ENCODE results near the gene PHACTR1. TPM values are rescaled to one million over a fixed set of nuclear protein-coding genes. Genes with fewer than 3 reads are reported as not detected.

PHACTR1 gene
- total RNA-seq, 1 experiment from 2014 or later: not detected

DNA sequence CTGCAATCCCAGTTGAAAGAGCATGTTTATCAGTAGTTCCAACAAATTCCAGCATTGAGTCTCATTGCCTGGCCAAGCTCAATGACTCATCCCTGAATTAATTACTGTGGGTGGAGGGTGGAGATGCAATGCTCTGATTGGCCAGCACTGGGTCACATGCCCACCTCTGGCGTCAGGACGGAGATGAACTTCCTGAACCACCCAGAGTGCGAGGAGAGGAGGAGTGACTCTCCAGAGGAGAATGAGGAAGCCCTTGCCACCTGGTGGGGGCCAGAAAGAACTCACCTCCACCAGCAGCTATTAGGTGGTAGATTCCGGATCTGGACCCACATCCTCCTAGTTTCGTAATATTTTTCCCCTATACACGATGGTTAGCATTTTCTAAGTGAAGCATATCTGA, 327.8 kb downstream of the PHACTR1 start:
- ATAC-seq (no peak), DNase-seq (no peak)
- H3K36me3 ChIP-seq (ENCODE audit: low read depth, low read length): no peaks in the 10 kb centered on the region
- BruUV-seq (replicated peaks): no TSS peak
- H3K9me3 ChIP-seq (ENCODE audit: low read length): no peaks in the 10 kb centered on the region
- CTCF ChIA-PET: no interaction called here
- no peak overlapping the region for H3K9ac ChIP-seq (ENCODE audit: low read length)
- no peaks in the 10 kb centered on the region for H3F3A ChIP-seq (ENCODE audit: low read length, unreplicated experiment)
- H3K4me2 ChIP-seq (ENCODE audit: low read length): no peak overlapping the region
- no peaks in the 10 kb centered on the region for H4K20me1 ChIP-seq (ENCODE audit: low read length)
- TF ChIP-seq EZH2phosphoT487 (IDR thresholded peaks at IDR 0.05; ENCODE audit: borderline replicate concordance, low read length) (no peak), EZH2 (IDR thresholded peaks at IDR 0.05; ENCODE audit: low read length, unreplicated experiment) (no peak)
- TF ChIP-seq, protein P1, sequence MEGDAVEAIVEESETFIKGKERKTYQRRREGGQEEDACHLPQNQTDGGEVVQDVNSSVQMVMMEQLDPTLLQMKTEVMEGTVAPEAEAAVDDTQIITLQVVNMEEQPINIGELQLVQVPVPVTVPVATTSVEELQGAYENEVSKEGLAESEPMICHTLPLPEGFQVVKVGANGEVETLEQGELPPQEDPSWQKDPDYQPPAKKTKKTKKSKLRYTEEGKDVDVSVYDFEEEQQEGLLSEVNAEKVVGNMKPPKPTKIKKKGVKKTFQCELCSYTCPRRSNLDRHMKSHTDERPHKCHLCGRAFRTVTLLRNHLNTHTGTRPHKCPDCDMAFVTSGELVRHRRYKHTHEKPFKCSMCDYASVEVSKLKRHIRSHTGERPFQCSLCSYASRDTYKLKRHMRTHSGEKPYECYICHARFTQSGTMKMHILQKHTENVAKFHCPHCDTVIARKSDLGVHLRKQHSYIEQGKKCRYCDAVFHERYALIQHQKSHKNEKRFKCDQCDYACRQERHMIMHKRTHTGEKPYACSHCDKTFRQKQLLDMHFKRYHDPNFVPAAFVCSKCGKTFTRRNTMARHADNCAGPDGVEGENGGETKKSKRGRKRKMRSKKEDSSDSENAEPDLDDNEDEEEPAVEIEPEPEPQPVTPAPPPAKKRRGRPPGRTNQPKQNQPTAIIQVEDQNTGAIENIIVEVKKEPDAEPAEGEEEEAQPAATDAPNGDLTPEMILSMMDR (conservative IDR thresholded peaks at IDR 0.05; ENCODE audit: low read depth, low read length): no peak
- no peaks in the 10 kb centered on the region for H3K4me1 ChIP-seq (ENCODE audit: insufficient read depth, low read length)
- no peak overlapping the region for H3K4me3 ChIP-seq (ENCODE audit: low read length)
- POLR2A ChIA-PET (ENCODE audit: unreplicated experiment): no interaction called here
- intact Hi-C loops (cut with micrococcal nuclease): no loop called here
- no peaks in the 10 kb centered on the region for H3K9me2 ChIP-seq (replicated peaks; ENCODE audit: low read length)
- peaks cover 25% of the 10 kb centered on the region for H3K27me3 ChIP-seq (ENCODE audit: low read length)
- H2AFZ ChIP-seq (ENCODE audit: low read length): no peak overlapping the region
- H3K79me2 ChIP-seq (ENCODE audit: low read length): no peaks in the 10 kb centered on the region
- H3K27ac ChIP-seq (ENCODE audit: low read length): no peak overlapping the region

DNA sequence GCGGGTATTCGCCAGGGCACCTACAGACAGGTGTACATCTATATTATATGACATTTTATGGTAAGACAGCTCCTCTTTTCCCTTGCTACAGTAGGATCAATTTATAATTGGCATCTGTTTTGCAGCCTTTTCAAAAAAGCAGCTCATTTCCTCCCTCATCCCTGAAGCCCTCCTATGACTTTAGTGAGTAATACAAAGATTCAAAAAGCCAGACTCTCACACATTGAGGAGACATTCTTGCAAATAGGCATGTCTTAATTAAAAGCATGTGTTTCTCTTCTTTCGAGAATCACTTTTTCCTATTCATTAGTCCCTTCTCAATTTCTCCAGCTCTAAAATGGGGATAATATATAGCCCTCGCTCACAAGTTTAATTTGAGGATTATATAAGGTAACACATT, 328.3 kb downstream of the PHACTR1 start:
- no peaks in the 10 kb centered on the region for H3K9me2 ChIP-seq (replicated peaks; ENCODE audit: low read length)
- intact Hi-C loops (cut with micrococcal nuclease): no loop called here
- no peaks in the 10 kb centered on the region for H4K20me1 ChIP-seq (ENCODE audit: low read length)
- H3K4me3 ChIP-seq (ENCODE audit: low read length): no peak overlapping the region
- no peaks in the 10 kb centered on the region for H3K9me3 ChIP-seq (ENCODE audit: low read length)
- CTCF ChIA-PET: no interaction called here
- no peak overlapping the region for H2AFZ ChIP-seq (ENCODE audit: low read length)
- no peaks in the 10 kb centered on the region for H3K36me3 ChIP-seq (ENCODE audit: low read depth, low read length)
- no peak overlapping the region for H3K4me2 ChIP-seq (ENCODE audit: low read length)
- no peak for DNase-seq
- BruUV-seq (replicated peaks): no TSS peak
- POLR2A ChIA-PET (ENCODE audit: unreplicated experiment): no interaction called here
- no peaks in the 10 kb centered on the region for H3K4me1 ChIP-seq (ENCODE audit: insufficient read depth, low read length)
- no peak for TF ChIP-seq EZH2 (IDR thresholded peaks at IDR 0.05; ENCODE audit: low read length, unreplicated experiment)
- TF ChIP-seq EZH2phosphoT487 (IDR thresholded peaks at IDR 0.05; ENCODE audit: borderline replicate concordance, low read length): no peak
- TF ChIP-seq, protein P1 (conservative IDR thresholded peaks at IDR 0.05; ENCODE audit: low read depth, low read length): no peak
- H3K27ac ChIP-seq (ENCODE audit: low read length): no peak overlapping the region
- no peak overlapping the region for H3K9ac ChIP-seq (ENCODE audit: low read length)
- peaks cover 25% of the 10 kb centered on the region for H3K27me3 ChIP-seq (ENCODE audit: low read length)
- no peaks in the 10 kb centered on the region for H3F3A ChIP-seq (ENCODE audit: low read length, unreplicated experiment)
- no peaks in the 10 kb centered on the region for H3K79me2 ChIP-seq (ENCODE audit: low read length)
- no peak for ATAC-seq

DNA sequence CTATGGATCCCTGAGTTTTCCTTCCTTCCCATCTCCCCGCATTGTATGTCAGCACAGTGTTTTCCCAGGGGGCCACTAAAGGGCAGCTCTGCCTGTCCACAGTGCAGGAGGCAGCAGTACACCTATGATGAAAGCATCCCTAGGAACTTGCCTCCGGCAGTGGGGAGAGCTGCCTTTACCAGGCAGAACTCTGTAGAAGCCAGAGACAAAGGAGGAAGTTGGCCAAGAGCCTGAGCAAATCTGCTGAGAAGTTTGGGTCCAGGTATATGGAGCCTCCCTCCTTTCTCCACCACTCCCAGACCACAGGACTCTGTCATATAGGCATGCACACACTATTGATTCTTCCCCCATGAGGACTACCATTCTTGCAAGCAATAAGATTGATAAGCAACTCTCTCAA, 329.1 kb downstream of the PHACTR1 start:
- Histone ChIP-seq H3K27me3 (ENCODE audit: low read length) (peaks cover 25% of the 10 kb centered on the region), H3K9me2 (replicated peaks; ENCODE audit: low read length) (no peaks in the 10 kb centered on the region), H3K4me2 (ENCODE audit: low read length) (no peak overlapping the region), H3K4me3 (ENCODE audit: low read length) (no peak overlapping the region), H3K27ac (ENCODE audit: low read length) (no peak overlapping the region), H3K4me1 (ENCODE audit: insufficient read depth, low read length) (no peaks in the 10 kb centered on the region), H3K9me3 (ENCODE audit: low read length) (no peaks in the 10 kb centered on the region), H3K9ac (ENCODE audit: low read length) (no peak overlapping the region), H2AFZ (ENCODE audit: low read length) (no peak overlapping the region), H3F3A (ENCODE audit: low read length, unreplicated experiment) (no peaks in the 10 kb centered on the region), H3K36me3 (ENCODE audit: low read depth, low read length) (no peaks in the 10 kb centered on the region), H3K79me2 (ENCODE audit: low read length) (no peaks in the 10 kb centered on the region), H4K20me1 (ENCODE audit: low read length) (no peaks in the 10 kb centered on the region)
- ChIA-PET POLR2A (ENCODE audit: unreplicated experiment) (no interaction called here), CTCF (no interaction called here)
- TF ChIP-seq EZH2phosphoT487 (IDR thresholded peaks at IDR 0.05; ENCODE audit: borderline replicate concordance, low read length): no peak
- no peak for TF ChIP-seq EZH2 (IDR thresholded peaks at IDR 0.05; ENCODE audit: low read length, unreplicated experiment)
- TF ChIP-seq, protein P1 (conservative IDR thresholded peaks at IDR 0.05; ENCODE audit: low read depth, low read length): no peak
- ATAC-seq: no peak
- no TSS peak for BruUV-seq (replicated peaks)
- DNase-seq: no peak
- intact Hi-C loops (cut with micrococcal nuclease): no loop called here

Measured in PC-3 (cell line).